ENCODE measurements around the gene KCNMB2.
"Not testable (repeated sequence)": the region's sequence is repeated elsewhere in the genome, so short reads cannot be mapped to it uniquely, and the experiment has no call there.

Gene KCNMB2

GRCh38 chr3:178703268-178703975, 167.2 kb downstream of the KCNMB2 start:
- no peak for DNase-seq (ENCODE audit: low read depth)

- no peak for DNase-seq (ENCODE audit: low read depth)
These were observed 169.7 kb downstream of the KCNMB2 start for GRCh38 chr3:178705925-178706324.

GRCh38 chr3:178706411-178706810, 170.2 kb downstream of the KCNMB2 start:
- no peak for DNase-seq (ENCODE audit: low read depth)

- DNase-seq (ENCODE audit: low read depth): no peak
These were observed 171.2 kb downstream of the KCNMB2 start for GRCh38 chr3:178707311-178708031.

- DNase-seq (ENCODE audit: low read depth): no peak
These were observed 172.8 kb downstream of the KCNMB2 start for GRCh38 chr3:178709051-178709450.

- DNase-seq (ENCODE audit: low read depth): no peak
These were observed 175.5 kb downstream of the KCNMB2 start for GRCh38 chr3:178711753-178712152.

GRCh38 chr3:178712247-178712646, 176.0 kb downstream of the KCNMB2 start:
- DNase-seq (ENCODE audit: low read depth): no peak

GRCh38 chr3:178714925-178715832, 178.9 kb downstream of the KCNMB2 start:
- DNase-seq (ENCODE audit: low read depth): no peak

GRCh38 chr3:178718995-178719635, 182.9 kb downstream of the KCNMB2 start:
- DNase-seq (ENCODE audit: low read depth): no peak

GRCh38 chr3:178732824-178733223, 196.6 kb downstream of the KCNMB2 start:
- no peak for DNase-seq (ENCODE audit: low read depth)

GRCh38 chr3:178735032-178735674, 198.9 kb downstream of the KCNMB2 start:
- no peak for DNase-seq (ENCODE audit: low read depth)

- DNase-seq (ENCODE audit: low read depth): no peak
These were observed 200.1 kb downstream of the KCNMB2 start for GRCh38 chr3:178736300-178736699.

GRCh38 chr3:178739720-178740119, 203.5 kb downstream of the KCNMB2 start:
- DNase-seq (ENCODE audit: low read depth): no peak

- DNase-seq (ENCODE audit: low read depth): no peak
These were observed 204.8 kb downstream of the KCNMB2 start for GRCh38 chr3:178741020-178741419.

GRCh38 chr3:178743297-178743696, 207.1 kb downstream of the KCNMB2 start:
- DNase-seq (ENCODE audit: low read depth): no peak

GRCh38 chr3:178745861-178746655, 209.8 kb downstream of the KCNMB2 start:
- DNase-seq (ENCODE audit: low read depth): not testable (repeated sequence)

GRCh38 chr3:178748874-178749273, 212.6 kb downstream of the KCNMB2 start:
- DNase-seq (ENCODE audit: low read depth): no peak

- DNase-seq (ENCODE audit: low read depth): no peak
These were observed 213.2 kb downstream of the KCNMB2 start for GRCh38 chr3:178749471-178749870.

GRCh38 chr3:178750639-178751300, 214.5 kb downstream of the KCNMB2 start:
- no peak for DNase-seq (ENCODE audit: low read depth)

- no peak for DNase-seq (ENCODE audit: low read depth)
These were observed 216.6 kb downstream of the KCNMB2 start for GRCh38 chr3:178752843-178753242.
